ENCODE data around the gene HEATR5A.

- TF ChIP-seq GATA3 (IDR thresholded peaks at IDR 0.05; ENCODE audit: low read depth, low read length) (no peak), GATA2 (IDR thresholded peaks at IDR 0.05; ENCODE audit: low read depth, low read length) (no peak)
Measured at GRCh38 chr14:31357279-31357678, 63.1 kb downstream of the HEATR5A start.

Measured in SH-SY5Y (cell line).